Measurements from ENCODE around the gene SLC30A2. TPM values are rescaled to one million over a fixed set of nuclear protein-coding genes. Genes with fewer than 3 reads are reported as not detected.

Gene SLC30A2
- total and polyA plus RNA-seq, 10 of the 15 experiments (the other 5 are each of a cell fraction or from before 2014, with no cell fraction given), result 0.13 TPM; not detected in 9

DNA sequence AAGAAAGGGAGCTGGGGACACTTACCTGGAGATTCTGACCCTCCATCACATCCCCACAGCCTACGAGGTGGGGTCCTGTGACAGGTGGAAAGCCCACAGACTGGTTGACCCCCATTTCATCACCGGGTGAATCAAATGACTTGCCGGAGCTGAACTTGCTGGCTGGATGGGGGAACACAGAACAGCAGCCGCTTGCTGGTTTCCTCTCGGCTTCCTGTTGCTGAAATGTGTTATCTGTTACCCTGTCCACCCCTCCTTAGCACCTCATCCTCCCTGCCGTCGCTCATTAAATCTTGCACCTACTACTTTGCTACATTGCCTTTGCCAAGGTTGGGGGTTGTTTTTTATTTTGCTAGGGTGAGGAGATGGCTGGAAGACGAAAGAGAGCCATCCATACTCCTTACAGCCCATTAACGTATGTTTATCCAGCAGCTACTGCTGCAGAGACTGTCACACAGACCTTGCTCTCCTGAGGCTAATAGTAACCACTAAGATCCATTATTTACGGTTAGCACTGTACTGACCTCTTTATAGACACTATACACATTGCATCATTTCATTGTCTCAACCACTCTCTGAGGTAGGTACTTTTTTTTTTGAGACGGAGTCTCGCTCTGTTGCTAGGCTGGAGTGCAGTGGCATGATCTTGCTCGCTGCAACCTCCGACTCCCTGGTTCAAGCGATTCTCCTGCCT is 55.1 kb downstream of the SLC30A2 start:
- Histone ChIP-seq H3K36me3 (ENCODE audit: control insufficient read depth in 2 of 2, insufficient read depth in 2 of 2, low read length in 1 of 2) (peaks cover 0 to 6% of the 10 kb centered on the region in 2 experiments; a peak in 2 of 4 replicates), H3K9me3 (replicated peaks; ENCODE audit: control insufficient read depth, insufficient read depth, low read length) (no peaks in the 10 kb centered on the region), H3K4me1 (ENCODE audit: control insufficient read depth, insufficient read depth, low read length) (no peaks in the 10 kb centered on the region), H3K4me3 (no peak overlapping the region), H3K27me3 (replicated peaks in 1 of 2; ENCODE audit: control insufficient read depth in 2 of 2, insufficient read depth in 2 of 2, low read length in 1 of 2) (no peaks in the 10 kb centered on the region), H3K79me2 (ENCODE audit: control insufficient read depth, insufficient read depth, low read length) (no peaks in the 10 kb centered on the region), H3K4me2 (ENCODE audit: control insufficient read depth, insufficient read depth) (peak overlapping the region; percentile 10; the same call in 1 of the 2 replicates), H2AFZ (ENCODE audit: control insufficient read depth, low read depth, low read length) (0 out of 2 replicates have a peak overlapping the region, but pooled peaks have one; percentile 21), H3K9ac (ENCODE audit: control insufficient read depth, insufficient read depth, low read length) (no peak overlapping the region), H4K20me1 (ENCODE audit: control insufficient read depth, insufficient read depth) (no peaks in the 10 kb centered on the region), H3K27ac (ENCODE audit: control insufficient read depth, insufficient read depth) (no peak overlapping the region)
- BruUV-seq (replicated peaks), result no TSS peak
- intact Hi-C loops (cut with micrococcal nuclease; ENCODE audit: unreplicated experiment), result no loop called here
- SMC1A ChIA-PET (ENCODE audit: uncharacterized antibody, unreplicated experiment), result interaction anchor here (1.2 to 1.5 kb wide), 4 partner anchors 10 to 95 kb away, joined by 3 to 6 read pairs (median 4); no protein-coding TSS in a partner anchor
- CTCF ChIA-PET, result interaction anchor here (0.6 to 1.6 kb wide), 3 partner anchors 9 to 95 kb away, joined by 3 to 6 read pairs (median 4); no protein-coding TSS in a partner anchor
- RAD21 ChIA-PET (ENCODE audit: unreplicated experiment), result no interaction called here
- in situ Hi-C loops (cut with MboI), result no loop called here
- ATAC-seq (no peak), FAIRE-seq (no peak), DNase-seq (ENCODE audit: low read depth, low spot score) (no peak)
- no peak for TF ChIP-seq YY1 (IDR thresholded peaks at IDR 0.05; ENCODE audit: low read depth, low read length)
- no peak for TF ChIP-seq CEBPB (IDR thresholded peaks at IDR 0.05; ENCODE audit: borderline replicate concordance in 1 of 2, low read depth in 2 of 2, low read length in 2 of 2)
- TF ChIP-seq, protein P1, sequence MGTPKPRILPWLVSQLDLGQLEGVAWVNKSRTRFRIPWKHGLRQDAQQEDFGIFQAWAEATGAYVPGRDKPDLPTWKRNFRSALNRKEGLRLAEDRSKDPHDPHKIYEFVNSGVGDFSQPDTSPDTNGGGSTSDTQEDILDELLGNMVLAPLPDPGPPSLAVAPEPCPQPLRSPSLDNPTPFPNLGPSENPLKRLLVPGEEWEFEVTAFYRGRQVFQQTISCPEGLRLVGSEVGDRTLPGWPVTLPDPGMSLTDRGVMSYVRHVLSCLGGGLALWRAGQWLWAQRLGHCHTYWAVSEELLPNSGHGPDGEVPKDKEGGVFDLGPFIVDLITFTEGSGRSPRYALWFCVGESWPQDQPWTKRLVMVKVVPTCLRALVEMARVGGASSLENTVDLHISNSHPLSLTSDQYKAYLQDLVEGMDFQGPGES (IDR thresholded peaks at IDR 0.05), result no peak
- no peak for TF ChIP-seq TARDBP (IDR thresholded peaks at IDR 0.05; ENCODE audit: borderline replicate concordance)
- TF ChIP-seq DPF2 (IDR thresholded peaks at IDR 0.05), result no peak
- no peak for TF ChIP-seq STAT1 (conservative IDR thresholded peaks at IDR 0.05)
- TF ChIP-seq, protein P2, sequence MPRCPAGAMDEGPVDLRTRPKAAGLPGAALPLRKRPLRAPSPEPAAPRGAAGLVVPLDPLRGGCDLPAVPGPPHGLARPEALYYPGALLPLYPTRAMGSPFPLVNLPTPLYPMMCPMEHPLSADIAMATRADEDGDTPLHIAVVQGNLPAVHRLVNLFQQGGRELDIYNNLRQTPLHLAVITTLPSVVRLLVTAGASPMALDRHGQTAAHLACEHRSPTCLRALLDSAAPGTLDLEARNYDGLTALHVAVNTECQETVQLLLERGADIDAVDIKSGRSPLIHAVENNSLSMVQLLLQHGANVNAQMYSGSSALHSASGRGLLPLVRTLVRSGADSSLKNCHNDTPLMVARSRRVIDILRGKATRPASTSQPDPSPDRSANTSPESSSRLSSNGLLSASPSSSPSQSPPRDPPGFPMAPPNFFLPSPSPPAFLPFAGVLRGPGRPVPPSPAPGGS (IDR thresholded peaks at IDR 0.05; ENCODE audit: borderline replicate concordance, insufficient read depth, low read depth, low read length, poor library complexity, severe bottlenecking), result no peak
- no peak for TF ChIP-seq ZZZ3 (IDR thresholded peaks at IDR 0.05; ENCODE audit: control insufficient read depth, insufficient read length, low read depth)
- POLR2A ChIA-PET, result no interaction called here
- 83% methylated on average over 15 of the region's 15 CpGs for WGBS (ENCODE audit: insufficient coverage, insufficient replicate concordance, low lambda C conversion rate, missing lambda C conversion rate)
